ENCODE results near the gene TAF1B.

Gene TAF1B

GRCh38 chr2:9885036-9885684 lies 41.9 kb downstream of the TAF1B start:
- Histone ChIP-seq H4K20me1 (ENCODE audit: insufficient read depth, low read length) (no peaks in the 10 kb centered on the region), H2AFZ (ENCODE audit: low read length) (no peak overlapping the region), H3K79me2 (ENCODE audit: insufficient read depth, low read length) (no peaks in the 10 kb centered on the region), H3K36me3 (ENCODE audit: insufficient read depth, low read length) (peaks cover 59% of the 10 kb centered on the region), H3F3A (ENCODE audit: insufficient read depth, low read length) (no peaks in the 10 kb centered on the region), H3K4me2 (ENCODE audit: low read length) (no peak overlapping the region), H3K4me3 (ENCODE audit: low read depth, low read length, poor library complexity, severe bottlenecking) (no peak overlapping the region), H3K9me2 (ENCODE audit: low read depth, low read length) (no peaks in the 10 kb centered on the region), H3K9me3 (ENCODE audit: low read length) (0 out of 2 replicates have a peak, but pooled peaks cover 6% of the 10 kb centered on the region), H3K4me1 (ENCODE audit: insufficient read depth, low read length, severe bottlenecking) (no peaks in the 10 kb centered on the region), H3K27ac (ENCODE audit: low read depth, low read length, poor library complexity, severe bottlenecking) (no peak overlapping the region), H3K9ac (ENCODE audit: low read length) (no peak overlapping the region), H3K27me3 (ENCODE audit: insufficient read depth, low read length) (no peaks in the 10 kb centered on the region)
- TF ChIP-seq CTCF (IDR thresholded peaks at IDR 0.05; ENCODE audit: low read length) (no peak), EZH2 (IDR thresholded peaks at IDR 0.05; ENCODE audit: borderline replicate concordance, low read length) (no peak)

GRCh38 chr2:9887513-9887912 lies 44.2 kb downstream of the TAF1B start:
- H3K9ac ChIP-seq (ENCODE audit: low read length): no peak overlapping the region
- no peaks in the 10 kb centered on the region for H3F3A ChIP-seq (ENCODE audit: insufficient read depth, low read length)
- TF ChIP-seq EZH2 (IDR thresholded peaks at IDR 0.05; ENCODE audit: borderline replicate concordance, low read length): no peak
- TF ChIP-seq CTCF (IDR thresholded peaks at IDR 0.05; ENCODE audit: low read length): no peak
- peaks cover 62% of the 10 kb centered on the region for H3K36me3 ChIP-seq (ENCODE audit: insufficient read depth, low read length)
- no peak overlapping the region for H3K27ac ChIP-seq (ENCODE audit: low read depth, low read length, poor library complexity, severe bottlenecking)
- H3K9me2 ChIP-seq (ENCODE audit: low read depth, low read length): no peaks in the 10 kb centered on the region
- no peaks in the 10 kb centered on the region for H3K79me2 ChIP-seq (ENCODE audit: insufficient read depth, low read length)
- no peak overlapping the region for H3K4me2 ChIP-seq (ENCODE audit: low read length)
- H3K27me3 ChIP-seq (ENCODE audit: insufficient read depth, low read length): no peaks in the 10 kb centered on the region
- no peaks in the 10 kb centered on the region for H4K20me1 ChIP-seq (ENCODE audit: insufficient read depth, low read length)
- H3K9me3 ChIP-seq (ENCODE audit: low read length): 0 out of 2 replicates have a peak, but pooled peaks cover 6% of the 10 kb centered on the region
- no peak overlapping the region for H3K4me3 ChIP-seq (ENCODE audit: low read depth, low read length, poor library complexity, severe bottlenecking)
- H2AFZ ChIP-seq (ENCODE audit: low read length): no peak overlapping the region
- H3K4me1 ChIP-seq (ENCODE audit: insufficient read depth, low read length, severe bottlenecking): no peaks in the 10 kb centered on the region

GRCh38 chr2:9889812-9890261 lies 46.6 kb downstream of the TAF1B start:
- Histone ChIP-seq H3K9me2 (ENCODE audit: low read depth, low read length) (no peaks in the 10 kb centered on the region), H3K4me3 (ENCODE audit: low read depth, low read length, poor library complexity, severe bottlenecking) (no peak overlapping the region), H3K27me3 (ENCODE audit: insufficient read depth, low read length) (no peaks in the 10 kb centered on the region), H3K9me3 (ENCODE audit: low read length) (0 out of 2 replicates have a peak, but pooled peaks cover 6% of the 10 kb centered on the region), H3F3A (ENCODE audit: insufficient read depth, low read length) (no peaks in the 10 kb centered on the region), H3K9ac (ENCODE audit: low read length) (no peak overlapping the region), H3K36me3 (ENCODE audit: insufficient read depth, low read length) (peaks cover 43% of the 10 kb centered on the region), H3K79me2 (ENCODE audit: insufficient read depth, low read length) (no peaks in the 10 kb centered on the region), H3K27ac (ENCODE audit: low read depth, low read length, poor library complexity, severe bottlenecking) (no peak overlapping the region), H3K4me2 (ENCODE audit: low read length) (no peak overlapping the region), H2AFZ (ENCODE audit: low read length) (no peak overlapping the region), H4K20me1 (ENCODE audit: insufficient read depth, low read length) (no peaks in the 10 kb centered on the region), H3K4me1 (ENCODE audit: insufficient read depth, low read length, severe bottlenecking) (peaks cover under 1% of the 10 kb centered on the region)
- TF ChIP-seq EZH2 (IDR thresholded peaks at IDR 0.05; ENCODE audit: borderline replicate concordance, low read length): no peak

DNA sequence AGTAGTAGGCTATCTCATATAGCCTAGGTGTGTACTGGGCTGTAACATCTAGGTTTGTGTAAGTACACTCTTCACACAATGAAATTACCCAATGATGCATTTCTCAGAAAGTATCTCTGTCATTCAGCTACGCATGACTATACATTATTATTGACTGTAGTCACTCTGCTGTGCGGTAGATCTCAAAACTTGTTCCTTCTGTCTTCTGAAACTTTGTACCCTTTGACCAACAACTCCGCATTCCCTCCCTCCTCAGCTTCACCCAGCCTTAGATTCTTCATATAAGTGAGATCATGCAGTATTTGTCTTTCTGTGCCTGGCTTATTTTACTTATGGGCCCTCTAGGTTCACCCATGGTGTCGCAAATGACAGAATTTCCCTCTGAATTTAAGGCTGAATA lies 49.0 kb downstream of the TAF1B start:
- no peaks in the 10 kb centered on the region for H3K79me2 ChIP-seq (ENCODE audit: insufficient read depth, low read length)
- H3K9me3 ChIP-seq (ENCODE audit: low read length): 0 out of 2 replicates have a peak, but pooled peaks cover 4% of the 10 kb centered on the region
- H3K9ac ChIP-seq (ENCODE audit: low read length): no peak overlapping the region
- H3K4me1 ChIP-seq (ENCODE audit: insufficient read depth, low read length, severe bottlenecking): peaks cover 10% of the 10 kb centered on the region
- no peaks in the 10 kb centered on the region for H3K27me3 ChIP-seq (ENCODE audit: insufficient read depth, low read length)
- no peaks in the 10 kb centered on the region for H4K20me1 ChIP-seq (ENCODE audit: insufficient read depth, low read length)
- no peak overlapping the region for H3K27ac ChIP-seq (ENCODE audit: low read depth, low read length, poor library complexity, severe bottlenecking)
- no peak overlapping the region for H2AFZ ChIP-seq (ENCODE audit: low read length)
- H3K4me3 ChIP-seq (ENCODE audit: low read depth, low read length, poor library complexity, severe bottlenecking): no peak overlapping the region
- H3F3A ChIP-seq (ENCODE audit: insufficient read depth, low read length): no peaks in the 10 kb centered on the region
- no peak for TF ChIP-seq CTCF (IDR thresholded peaks at IDR 0.05; ENCODE audit: low read length)
- H3K9me2 ChIP-seq (ENCODE audit: low read depth, low read length): no peaks in the 10 kb centered on the region
- H3K36me3 ChIP-seq (ENCODE audit: insufficient read depth, low read length): peaks cover 19% of the 10 kb centered on the region
- no peak overlapping the region for H3K4me2 ChIP-seq (ENCODE audit: low read length)

Measured in OCI-LY1 (cell line).